ENCODE results near the gene FGF12.
"Not testable (repeated sequence)": the region's sequence is repeated elsewhere in the genome, so short reads cannot be mapped to it uniquely, and the experiment has no call there.

Gene FGF12

DNA sequence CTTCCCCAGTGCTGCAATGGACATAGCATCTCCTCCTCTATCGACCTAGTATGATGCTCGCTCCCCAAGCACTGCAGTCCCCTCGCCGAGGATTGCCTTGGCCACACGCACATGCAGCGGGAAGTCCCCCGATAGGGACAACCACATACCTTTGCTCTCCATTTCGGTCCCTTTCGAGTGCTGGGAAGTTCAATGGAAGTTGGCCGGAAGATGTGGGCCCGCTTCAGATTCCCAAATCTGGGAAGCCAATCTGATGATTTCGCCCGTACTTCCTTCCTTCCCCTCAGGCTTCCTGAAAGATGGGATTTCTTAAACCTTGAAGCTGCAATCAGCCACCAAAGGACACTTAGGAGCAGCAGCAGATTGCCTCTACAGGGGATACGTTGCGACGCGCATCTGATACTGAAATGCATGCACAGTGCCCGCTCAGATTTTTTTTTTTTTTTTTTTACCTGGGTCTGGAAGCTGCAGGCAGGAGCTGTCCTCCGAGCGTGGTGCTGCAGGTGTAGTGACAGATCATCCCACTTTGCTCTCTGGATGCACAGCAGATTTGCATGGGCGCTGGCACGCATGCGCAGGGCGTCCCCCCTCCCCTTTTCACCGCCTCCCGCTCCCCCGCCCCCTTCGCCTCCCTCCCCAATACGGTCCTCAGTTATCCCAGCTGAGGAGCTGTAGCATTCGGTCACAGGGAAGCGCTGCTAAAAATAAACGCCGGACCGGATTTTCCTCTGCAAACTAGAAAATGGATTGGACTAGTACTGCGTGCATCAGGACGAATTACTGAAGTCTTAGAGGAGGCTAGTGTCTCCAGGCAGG lies at the start of gene FGF12:
TSS of gene FGF12 (minus strand) at position 510 of the 816 bp plus-strand sequence.
- DNase-seq (ENCODE audit: low spot score): peak; percentile 35

DNA sequence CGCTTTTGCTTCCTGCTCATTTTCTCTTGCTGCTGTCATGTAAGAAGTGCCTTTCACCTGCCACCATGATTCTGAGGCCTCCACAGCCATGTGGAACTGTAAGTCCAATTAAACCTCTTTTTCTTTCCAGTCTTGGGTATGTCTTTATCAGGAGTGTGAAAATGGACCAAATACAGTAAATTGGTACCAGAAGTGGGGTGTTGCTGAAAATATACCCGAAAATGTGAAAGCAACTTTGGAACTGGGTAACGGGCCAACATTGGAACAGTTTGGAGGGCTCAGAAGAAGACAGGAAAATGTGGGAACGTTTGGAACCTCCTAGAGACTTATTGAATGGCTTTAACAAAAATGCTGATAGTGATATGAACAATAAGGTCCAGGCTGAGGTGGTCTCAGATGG lies 47.0 kb upstream of the FGF12 start:
- not testable (repeated sequence) for DNase-seq (ENCODE audit: low spot score)

DNA sequence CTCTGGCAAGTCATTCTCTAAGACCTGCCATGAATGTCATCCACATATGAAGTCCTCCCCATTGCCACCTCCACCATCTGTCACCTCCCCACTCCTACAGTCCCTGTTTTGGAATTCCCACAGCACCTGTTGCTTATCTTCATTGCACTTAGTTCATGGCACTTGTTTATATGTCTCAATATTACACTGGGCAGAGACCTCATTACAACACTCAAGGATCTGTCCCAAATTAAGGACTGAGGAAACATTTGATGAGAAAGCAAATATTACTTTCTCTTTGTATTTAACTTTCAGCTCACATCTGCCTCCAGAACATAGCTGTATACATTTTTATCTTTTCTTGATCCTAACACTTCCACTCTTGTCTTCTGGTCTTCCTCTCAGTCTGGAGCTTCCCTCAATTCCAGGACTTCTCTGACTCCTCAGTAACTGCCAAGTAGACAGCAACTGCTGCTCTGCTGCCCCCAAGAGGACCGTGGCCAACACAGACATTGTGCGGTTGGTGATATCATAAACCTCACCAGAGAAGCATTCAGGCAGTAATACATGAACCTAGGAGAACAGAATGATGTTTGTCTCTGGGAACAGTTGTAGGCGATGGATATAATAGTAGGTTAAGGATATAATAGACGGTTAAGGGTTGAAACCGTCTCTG lies 45.0 kb upstream of the FGF12 start:
- peak; percentile 58 for DNase-seq (ENCODE audit: low spot score)

DNA sequence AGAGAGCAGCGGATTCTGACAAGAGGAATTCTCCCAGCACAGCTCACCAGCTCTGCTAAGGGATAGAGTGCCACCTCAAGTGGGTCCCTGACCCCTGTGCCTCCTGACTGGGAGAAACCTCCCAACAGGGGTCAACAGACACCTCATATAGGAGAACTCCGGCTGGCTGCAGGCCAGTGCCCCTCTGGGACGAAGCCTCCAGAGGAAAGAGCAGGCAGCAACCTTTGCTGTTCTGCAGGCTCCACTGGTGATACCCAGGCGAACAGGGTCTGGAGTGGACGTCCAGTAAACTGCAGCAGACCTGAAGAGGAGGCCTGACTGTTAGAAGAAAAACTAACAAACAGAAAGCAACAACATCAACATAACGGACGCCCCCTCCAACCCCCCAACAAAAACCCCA lies 31.3 kb upstream of the FGF12 start:
- no peak for DNase-seq (ENCODE audit: low spot score)

DNA sequence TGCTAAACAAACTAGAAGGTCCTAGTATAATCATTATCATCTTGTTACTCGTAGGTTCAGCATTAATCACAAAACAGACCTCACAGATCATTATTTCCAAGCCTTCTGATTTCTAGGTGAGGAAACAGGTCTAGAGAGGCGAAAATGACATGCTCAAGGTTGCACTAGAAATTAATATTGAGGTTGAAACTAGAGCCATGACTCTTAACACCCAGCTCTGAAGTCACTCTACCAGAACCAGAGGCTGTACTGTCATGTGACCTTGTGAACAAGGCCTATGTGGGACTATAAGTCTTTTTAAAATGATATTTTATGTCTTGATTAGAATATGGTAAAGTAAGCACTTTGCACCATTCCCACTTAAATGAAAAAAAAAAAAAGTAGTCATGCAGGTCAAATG lies 23.8 kb upstream of the FGF12 start:
- DNase-seq (ENCODE audit: low spot score): no peak

DNA sequence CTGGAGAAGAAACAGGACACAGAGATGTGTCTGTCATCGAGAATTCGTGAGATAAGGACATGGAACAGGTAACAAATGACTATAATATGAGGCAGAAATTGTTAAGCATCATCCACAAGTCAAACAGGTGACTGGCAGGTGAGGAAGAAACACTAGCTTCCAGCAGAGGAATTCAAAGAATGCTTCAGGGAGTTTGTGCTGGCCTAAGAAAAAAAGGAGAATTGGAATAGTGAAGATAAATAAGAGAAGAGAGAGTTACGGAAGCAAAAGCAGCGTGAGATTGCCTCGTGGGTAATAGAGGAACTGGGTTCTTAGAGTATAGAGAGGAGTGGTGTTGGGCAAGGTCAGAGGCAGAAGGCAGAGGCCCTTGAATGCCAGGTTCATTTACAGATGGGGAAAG lies 22.9 kb upstream of the FGF12 start:
- DNase-seq (ENCODE audit: low spot score): no peak

DNA sequence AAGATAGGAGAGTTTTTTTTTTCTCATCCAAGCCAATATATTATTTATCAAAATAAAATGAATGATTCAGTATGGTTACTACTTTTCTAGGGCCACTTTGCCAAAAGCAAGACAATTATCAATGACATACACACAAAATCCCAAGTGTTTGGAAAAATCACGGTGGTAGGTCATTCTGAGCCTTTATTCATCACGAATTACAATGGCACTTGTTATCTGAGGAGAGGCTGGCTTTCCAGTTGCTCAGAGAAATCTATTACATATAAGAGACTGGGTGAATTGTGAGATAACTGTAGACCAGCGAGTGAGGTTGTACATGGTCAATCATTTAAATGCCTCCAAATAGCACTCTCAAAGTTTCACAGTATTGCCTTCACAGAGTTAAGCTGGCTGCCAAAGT lies 20.4 kb upstream of the FGF12 start:
- no peak for DNase-seq (ENCODE audit: low spot score)

DNA sequence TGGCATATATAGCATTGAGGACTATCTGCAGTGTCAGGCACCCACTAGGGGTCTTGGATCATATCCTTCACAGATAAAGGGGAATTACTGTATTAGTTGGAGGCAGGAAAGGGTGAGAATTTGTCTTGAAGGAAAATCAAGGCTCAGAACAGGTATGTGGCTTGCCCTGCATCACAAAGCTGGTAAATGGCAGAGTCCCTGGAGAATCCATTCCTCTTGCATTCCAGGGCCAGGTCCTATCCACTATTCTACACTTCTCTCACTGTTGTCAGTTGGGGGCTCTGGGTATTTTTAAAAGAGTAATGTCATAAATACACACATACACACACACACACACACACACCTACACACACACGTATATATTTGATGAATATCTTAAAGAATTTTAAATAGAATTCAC lies 19.8 kb upstream of the FGF12 start:
- DNase-seq (ENCODE audit: low spot score): no peak

DNA sequence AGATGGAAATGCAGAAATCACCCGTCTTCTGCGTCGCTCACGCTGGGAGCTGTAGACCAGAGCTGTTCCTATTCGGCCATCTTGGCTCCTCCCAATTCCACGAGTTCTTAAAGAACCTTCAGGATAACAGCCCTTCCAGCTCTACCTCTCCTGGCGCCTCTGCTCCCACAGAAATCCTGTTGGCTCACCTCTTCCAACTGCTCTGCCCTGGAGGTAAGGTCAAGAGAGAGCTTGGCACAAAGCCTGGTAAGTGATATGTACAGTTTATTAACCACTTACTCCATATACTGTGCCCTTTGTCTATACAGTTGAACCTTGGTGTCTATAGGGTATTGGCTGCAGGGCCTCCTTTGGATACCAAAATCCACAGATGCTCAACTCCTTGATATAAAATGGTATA lies 17.8 kb upstream of the FGF12 start:
- DNase-seq (ENCODE audit: low spot score): no peak

DNA sequence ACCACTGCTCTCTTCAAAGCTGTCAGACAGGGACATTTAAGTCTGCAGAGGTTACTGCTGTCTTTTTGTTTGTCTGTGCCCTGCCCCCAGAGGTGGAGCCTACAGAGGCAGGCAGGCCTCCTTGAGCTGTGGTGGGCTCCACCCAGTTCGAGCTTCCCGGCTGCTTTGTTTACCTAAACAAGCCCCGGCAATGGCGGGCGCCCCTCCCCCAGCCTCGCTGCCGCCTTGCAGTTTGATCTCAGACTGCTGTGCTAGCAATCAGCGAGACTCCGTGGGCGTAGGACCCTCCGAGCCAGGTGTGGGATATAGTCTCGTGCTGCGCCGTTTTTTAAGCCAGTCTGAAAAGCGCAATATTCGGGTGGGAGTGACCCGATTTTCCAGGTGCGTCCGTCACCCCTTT lies 17.3 kb upstream of the FGF12 start:
- not testable (repeated sequence) for DNase-seq (ENCODE audit: low spot score)

DNA sequence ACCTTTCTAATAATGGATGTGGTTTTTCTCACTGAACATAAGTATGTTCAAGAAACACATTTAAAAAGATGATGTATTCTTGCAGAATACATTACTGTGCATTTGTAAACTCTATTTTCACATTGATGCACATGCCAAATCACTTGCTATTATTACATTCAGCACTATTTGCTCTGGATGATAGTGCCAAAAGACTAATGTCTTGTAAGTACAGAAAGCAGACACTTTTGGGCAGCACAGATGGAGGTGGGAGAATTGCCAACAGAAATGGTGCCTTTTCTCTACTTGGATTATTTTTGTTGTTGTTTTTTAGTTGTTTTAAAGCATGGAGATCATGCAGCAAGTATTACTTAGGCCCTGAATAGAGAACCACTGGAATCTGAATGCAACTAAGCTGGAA lies 10.2 kb upstream of the FGF12 start:
- no peak for DNase-seq (ENCODE audit: low spot score)

DNA sequence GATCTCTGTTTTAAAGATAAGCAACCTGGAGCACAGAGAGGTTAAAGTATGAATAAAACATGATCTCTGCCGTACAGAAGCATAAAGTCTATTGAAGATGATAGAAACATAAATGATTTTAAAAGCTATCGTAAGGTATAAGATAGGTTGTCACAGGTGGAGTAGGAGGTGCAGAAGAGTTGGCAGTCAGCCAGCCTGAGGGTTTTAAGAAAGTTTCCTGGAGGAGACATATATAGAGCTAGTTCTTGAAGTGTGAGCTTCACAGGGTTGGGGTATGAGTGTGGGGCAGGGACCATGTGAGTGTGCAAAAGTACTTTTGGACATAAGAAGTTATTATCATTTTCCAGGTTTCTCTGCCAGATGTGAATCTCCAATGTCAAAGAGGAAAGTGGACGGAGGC lies 3.9 kb upstream of the FGF12 start:
- no peak for DNase-seq (ENCODE audit: low spot score)

DNA sequence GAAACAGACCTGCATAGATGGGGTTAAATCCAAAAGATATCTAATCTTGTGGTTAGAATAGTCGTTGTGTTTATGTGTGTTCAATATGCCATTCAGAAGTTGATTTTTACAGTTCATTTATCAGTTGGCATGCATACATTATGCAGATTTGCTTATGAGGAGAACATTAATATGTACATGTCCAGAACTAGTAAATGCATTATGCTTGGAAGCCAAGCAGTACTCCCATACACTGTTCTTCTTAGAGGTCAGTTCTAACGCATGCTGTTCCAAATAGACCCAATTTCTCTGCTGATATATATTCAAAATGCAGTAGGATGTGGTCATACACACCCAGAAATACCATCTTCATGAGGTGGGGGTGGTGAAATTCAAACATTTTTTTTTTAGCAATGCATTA lies 956 bp downstream of the FGF12 start:
- no peak for DNase-seq (ENCODE audit: low spot score)

DNA sequence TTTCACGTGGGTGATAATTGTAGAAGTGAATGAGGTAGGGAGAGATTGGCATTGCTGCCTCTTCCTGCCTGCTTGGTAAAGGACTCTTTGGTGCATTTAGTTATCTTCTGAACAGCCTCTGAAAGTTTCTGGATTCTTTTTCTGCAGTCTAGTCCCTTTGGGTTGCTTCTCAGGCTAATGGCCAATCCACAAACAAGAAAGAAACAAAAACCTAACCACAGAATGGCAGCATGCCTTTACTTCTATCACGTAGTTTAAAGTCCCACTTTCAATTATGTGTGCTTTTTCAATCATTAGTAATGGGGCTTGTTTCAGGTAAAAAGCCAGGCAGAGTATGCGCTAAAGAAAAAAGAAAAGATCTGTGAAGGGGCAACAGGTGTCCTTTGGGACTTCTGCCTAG lies 7.4 kb downstream of the FGF12 start:
- DNase-seq (ENCODE audit: low spot score): no peak

DNA sequence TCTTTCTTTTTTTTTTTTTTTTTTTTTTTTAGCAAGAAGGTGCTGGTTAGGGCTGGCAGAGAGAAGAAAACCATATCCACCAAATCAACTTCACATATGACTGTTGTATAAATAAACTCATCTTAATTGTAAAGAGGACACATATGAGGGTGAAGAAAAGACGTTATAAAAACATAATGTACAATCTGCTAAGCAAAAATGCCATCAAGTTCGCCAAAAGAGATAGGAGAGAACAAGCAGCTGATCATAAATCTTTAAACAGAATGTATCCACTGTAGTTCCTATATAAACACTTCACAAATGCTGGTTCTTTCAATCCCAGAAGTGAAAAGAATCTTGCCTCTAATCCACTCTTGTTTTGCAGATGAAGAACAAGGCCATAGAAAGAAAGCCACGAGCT lies 9.2 kb downstream of the FGF12 start:
- no peak for DNase-seq (ENCODE audit: low spot score)

DNA sequence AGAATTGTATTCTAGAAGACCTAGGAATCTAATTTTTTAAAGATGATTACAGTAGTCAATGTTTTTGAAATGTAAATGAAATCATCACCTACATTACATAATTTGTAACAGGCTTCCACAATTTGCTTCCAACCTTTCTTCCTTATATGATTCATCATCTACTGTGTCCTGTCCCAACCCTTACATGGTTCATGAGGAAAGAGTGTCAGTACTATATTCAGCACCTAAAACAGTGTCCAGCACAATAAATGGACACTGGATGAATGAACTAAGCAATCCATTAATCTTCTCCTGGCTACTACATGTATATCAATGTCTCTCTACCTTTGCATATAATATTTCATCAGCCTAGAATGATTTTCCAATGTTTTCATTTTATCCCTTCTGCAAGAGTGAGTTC lies 12.2 kb downstream of the FGF12 start:
- no peak for DNase-seq (ENCODE audit: low spot score)

DNA sequence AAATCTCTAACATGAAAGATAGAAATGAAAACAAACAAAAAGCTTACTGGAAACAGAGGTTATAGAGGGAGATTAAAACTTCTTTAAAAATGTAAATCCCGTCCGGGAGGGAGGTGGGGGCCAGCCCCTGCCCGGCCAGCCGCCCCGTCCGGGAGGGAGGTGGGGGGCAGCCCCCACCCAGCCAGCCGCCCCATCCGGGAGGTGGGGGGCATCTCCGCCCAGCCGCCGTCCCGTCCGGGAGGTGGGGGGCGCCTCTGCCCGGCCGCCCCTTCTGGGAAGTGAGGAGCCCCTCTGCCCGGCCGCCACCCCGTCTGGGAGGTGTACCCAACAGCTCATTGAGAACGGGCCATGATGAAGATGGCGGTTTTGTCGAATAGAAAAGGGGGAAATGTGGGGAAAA lies 16.2 kb downstream of the FGF12 start:
- DNase-seq (ENCODE audit: low spot score): not testable (repeated sequence)

DNA sequence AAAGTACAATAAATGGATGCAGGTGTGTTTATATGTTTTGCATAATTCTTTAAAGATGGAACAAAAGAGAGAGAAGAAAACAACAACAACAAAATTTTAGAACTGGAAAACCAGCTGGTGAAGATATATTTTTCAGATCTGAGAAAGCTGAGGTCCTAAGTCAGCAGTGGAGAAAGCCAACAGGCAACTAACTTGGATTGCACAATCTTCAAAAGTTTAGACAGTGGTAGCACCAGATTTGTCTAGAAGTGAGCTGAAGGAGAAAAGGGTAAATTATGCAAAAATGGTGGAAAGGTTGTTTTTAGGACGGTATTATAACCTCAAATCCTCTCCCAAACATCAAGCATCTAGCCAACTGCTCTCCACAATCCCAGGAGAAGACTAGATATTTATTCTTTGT lies 17.0 kb downstream of the FGF12 start:
- DNase-seq (ENCODE audit: low spot score): no peak

DNA sequence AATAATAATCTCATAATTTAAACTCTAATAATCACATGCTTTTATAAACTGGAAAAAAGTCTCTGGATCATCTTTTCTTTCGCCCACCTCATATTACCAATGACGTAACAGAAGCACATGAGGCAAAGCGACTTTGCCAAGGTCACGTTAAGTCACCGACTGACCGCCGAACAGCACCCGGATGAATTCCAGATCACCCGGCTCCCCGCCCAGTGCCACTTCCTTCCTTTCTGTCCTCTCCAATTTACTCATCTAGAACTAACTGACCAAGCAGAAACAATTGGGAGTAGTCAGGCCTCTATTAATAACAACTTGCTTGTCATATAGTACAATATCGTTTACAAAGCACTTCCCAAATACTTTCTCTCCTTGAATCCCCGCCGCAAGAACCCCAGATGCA lies 21.1 kb downstream of the FGF12 start:
- no peak for DNase-seq (ENCODE audit: low spot score)

DNA sequence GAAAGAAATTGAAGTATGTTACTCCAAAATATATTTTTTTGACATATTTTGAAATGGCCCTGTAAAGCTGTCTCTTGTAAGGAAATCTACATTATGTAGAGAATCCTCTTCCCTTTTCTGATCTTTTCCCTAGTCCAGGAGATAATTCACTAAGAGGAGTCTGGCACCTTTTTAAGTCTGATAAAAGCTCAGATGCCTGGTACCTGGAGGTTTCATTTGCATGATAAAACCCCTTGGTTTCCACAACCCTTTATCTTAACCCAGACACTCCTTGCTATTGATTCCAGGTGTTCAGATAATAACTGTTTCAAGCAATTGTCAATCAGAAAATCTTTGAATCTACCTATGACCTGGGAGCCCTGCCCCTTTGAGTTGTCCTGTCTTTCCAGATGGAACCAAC lies 26.5 kb downstream of the FGF12 start:
- no peak for DNase-seq (ENCODE audit: low spot score)

DNA sequence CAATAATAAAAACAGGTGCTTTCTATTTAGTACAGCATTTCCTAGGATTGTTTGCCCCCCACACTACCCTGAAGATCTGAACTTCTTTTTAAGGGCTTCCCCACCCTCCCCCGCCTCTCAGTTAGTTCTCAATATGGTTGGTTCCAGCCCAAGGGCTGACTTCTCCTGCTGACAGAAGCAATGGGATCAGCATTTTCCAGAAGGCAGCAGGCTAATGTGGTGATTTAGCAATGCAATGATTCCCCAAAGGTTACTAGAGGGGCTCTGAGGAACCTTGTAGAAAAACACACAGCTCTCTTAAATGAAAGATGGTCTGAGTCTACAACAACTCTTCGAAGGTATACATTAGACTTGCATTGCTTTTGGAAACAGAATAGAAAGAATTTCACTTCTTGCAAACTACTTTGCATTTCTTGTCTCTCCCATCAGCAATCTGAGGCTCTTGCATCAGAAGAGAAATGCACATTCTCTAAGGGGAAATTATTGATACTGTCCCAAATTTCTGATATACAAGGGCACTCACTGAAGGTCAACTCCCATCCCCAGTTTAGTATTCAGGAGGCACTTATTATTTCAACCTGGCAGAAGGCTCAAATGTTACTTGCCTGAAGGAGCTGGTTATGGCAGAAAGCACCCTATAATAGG lies 30.3 kb downstream of the FGF12 start:
- no peak for DNase-seq (ENCODE audit: low spot score)

DNA sequence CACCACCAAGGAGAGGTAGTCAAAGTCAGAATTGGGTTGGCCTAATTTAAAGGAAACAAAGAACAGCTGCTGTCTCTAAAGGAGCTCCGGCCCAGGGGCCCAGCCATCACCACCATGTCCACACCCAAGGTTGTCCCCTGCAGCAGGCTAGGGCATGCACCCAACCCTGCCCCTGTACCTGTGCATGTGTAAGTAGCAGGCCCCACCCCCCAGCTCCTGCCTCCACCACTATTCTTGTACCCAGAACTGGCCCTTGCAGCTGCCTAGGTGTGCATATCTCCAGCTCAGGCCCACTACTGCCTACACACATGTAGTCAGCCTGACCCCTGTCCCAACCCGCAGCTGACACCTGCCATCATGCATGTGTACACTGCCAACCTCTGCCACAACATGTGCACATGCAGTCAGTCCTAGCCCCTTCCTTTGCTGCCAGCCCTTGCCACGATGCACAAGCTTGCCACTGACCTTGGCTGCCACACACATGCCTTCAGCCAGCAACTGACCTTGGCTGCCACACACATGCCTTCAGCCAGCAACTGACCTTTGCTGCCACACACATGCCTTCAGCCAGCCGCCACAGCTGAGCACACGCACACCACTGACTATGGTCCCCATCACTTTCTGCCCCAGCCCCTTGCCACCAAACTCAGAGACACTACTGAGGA lies 39.7 kb downstream of the FGF12 start:
- DNase-seq (ENCODE audit: low spot score): no peak

DNA sequence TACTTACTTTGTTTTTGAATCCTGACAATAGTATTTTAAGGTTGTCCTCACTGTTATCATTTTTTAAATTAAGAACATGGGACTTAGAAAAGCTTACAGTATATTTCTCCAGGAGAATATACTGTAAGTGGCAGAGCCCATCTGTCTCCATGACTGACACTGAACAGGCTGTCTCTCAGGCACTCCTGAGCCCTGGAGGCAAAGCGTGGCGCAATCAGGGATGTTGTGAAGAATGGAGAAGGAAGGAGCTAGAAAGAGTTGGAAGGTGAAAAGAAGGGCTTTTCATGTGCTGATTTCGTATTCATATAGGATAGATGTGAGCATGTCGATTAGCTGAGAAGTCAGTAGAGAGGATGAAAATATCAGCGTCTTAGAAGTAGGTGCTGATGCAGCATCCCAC lies 41.5 kb downstream of the FGF12 start:
- no peak for DNase-seq (ENCODE audit: low spot score)

All from COLO829 (cell line).